Measurements from ENCODE around the gene HEATR9. TPM values are rescaled to one million over a fixed set of nuclear protein-coding genes. Genes with fewer than 3 reads are reported as not detected.

The HEATR9 gene
- total and polyA plus RNA-seq, 2 donors (not counting 3 experiments of a cell fraction or from before 2014, with no cell fraction given), result not detected

GRCh38 chr17:35893751-35894150 is 25.1 kb upstream of the HEATR9 start:
- no peaks in the 10 kb centered on the region for H4K20me1 ChIP-seq (replicated peaks; ENCODE audit: control insufficient read depth, extremely low read depth, insufficient read depth, low read length)
- dilution Hi-C loops (cut with MboI; ENCODE audit: extremely low pct_ligation_motif_present, low sequenced_read_pairs) (no loop called here), intact Hi-C loops (cut with micrococcal nuclease) (no loop called here)
- no peak overlapping the region for H3K4me3 ChIP-seq (replicated peaks in 1 of 3; ENCODE audit: insufficient read depth in 1 of 3, low read depth in 1 of 3, low read length in 3 of 3)
- no peaks in the 10 kb centered on the region for H3K4me1 ChIP-seq (ENCODE audit: control insufficient read depth, extremely low read depth, insufficient read depth, low read length)
- no peak for FAIRE-seq
- H3K9me1 ChIP-seq (replicated peaks; ENCODE audit: control insufficient read depth, extremely low read depth, insufficient read depth, low read length), result no peaks in the 10 kb centered on the region
- TF ChIP-seq POLR2AphosphoS5 (IDR thresholded peaks at IDR 0.05; ENCODE audit: insufficient read depth, low read depth, low read length) (no peak), MYC (IDR thresholded peaks at IDR 0.05; ENCODE audit: low read depth, low read length) (no peak)
- POLR2A ChIA-PET, result no interaction called here
- no peak overlapping the region for H3K4me2 ChIP-seq (ENCODE audit: insufficient read depth, low read length)
- CTCF ChIA-PET, result no interaction called here
- H3K27me3 ChIP-seq (ENCODE audit: control insufficient read depth in 2 of 2, insufficient read depth in 2 of 2, low read length in 2 of 2), result peaks cover 0 to under 1% of the 10 kb centered on the region in 2 experiments
- no peak overlapping the region for H3K9ac ChIP-seq (replicated peaks; ENCODE audit: extremely low read depth, insufficient read depth, low read length)
- H3K79me2 ChIP-seq (ENCODE audit: control insufficient read depth, insufficient read depth, low read length), result no peaks in the 10 kb centered on the region
- no peak for DNase-seq (ENCODE audit: low read depth, low spot score)
- H3K27ac ChIP-seq (ENCODE audit: insufficient read depth, low read depth, low read length), result no peak overlapping the region
- no peaks in the 10 kb centered on the region for H3K36me3 ChIP-seq (ENCODE audit: control insufficient read depth in 2 of 2, extremely low read depth in 1 of 2, insufficient read depth in 2 of 2, low read length in 2 of 2)
- no peak overlapping the region for H2AFZ ChIP-seq (ENCODE audit: low read depth, low read length)
- H3K9me3 ChIP-seq (replicated peaks; ENCODE audit: control insufficient read depth, insufficient read depth, low read length), result no peaks in the 10 kb centered on the region
- BruUV-seq (replicated peaks), result no TSS peak

- dilution Hi-C loops (cut with MboI; ENCODE audit: extremely low pct_ligation_motif_present, low sequenced_read_pairs), result no loop called here
- FAIRE-seq, result no peak
- H3K27me3 ChIP-seq (ENCODE audit: control insufficient read depth in 2 of 2, insufficient read depth in 2 of 2, low read length in 2 of 2), result no peaks in the 10 kb centered on the region
- H4K20me1 ChIP-seq (replicated peaks; ENCODE audit: control insufficient read depth, extremely low read depth, insufficient read depth, low read length), result no peaks in the 10 kb centered on the region
- no peaks in the 10 kb centered on the region for H3K79me2 ChIP-seq (ENCODE audit: control insufficient read depth, insufficient read depth, low read length)
- no peak overlapping the region for H3K4me2 ChIP-seq (ENCODE audit: insufficient read depth, low read length)
- no peak for DNase-seq (ENCODE audit: low read depth, low spot score)
- H3K36me3 ChIP-seq (ENCODE audit: control insufficient read depth in 2 of 2, extremely low read depth in 1 of 2, insufficient read depth in 2 of 2, low read length in 2 of 2), result no peaks in the 10 kb centered on the region
- POLR2A ChIA-PET, result no interaction called here
- intact Hi-C loops (cut with micrococcal nuclease), result no loop called here
- TF ChIP-seq GATA2 (IDR thresholded peaks at IDR 0.05; ENCODE audit: insufficient read depth, insufficient read length, low read depth, low read length) (no peak), POLR2AphosphoS5 (IDR thresholded peaks at IDR 0.05; ENCODE audit: insufficient read depth, low read depth, low read length) (no peak), EZH2 (IDR thresholded peaks at IDR 0.05; ENCODE audit: borderline replicate concordance, low read depth, low read length, severe bottlenecking) (no peak), MYC (IDR thresholded peaks at IDR 0.05; ENCODE audit: low read depth, low read length) (no peak), JUN (IDR thresholded peaks at IDR 0.05; ENCODE audit: borderline replicate concordance, insufficient read depth, insufficient read length, low read depth) (no peak), POLR2A (IDR thresholded peaks at IDR 0.05; ENCODE audit: low read depth, low read length) (no peak), FOS (IDR thresholded peaks at IDR 0.05; ENCODE audit: borderline replicate concordance, insufficient read depth, low read length) (no peak)
- TF ChIP-seq, protein P1, sequence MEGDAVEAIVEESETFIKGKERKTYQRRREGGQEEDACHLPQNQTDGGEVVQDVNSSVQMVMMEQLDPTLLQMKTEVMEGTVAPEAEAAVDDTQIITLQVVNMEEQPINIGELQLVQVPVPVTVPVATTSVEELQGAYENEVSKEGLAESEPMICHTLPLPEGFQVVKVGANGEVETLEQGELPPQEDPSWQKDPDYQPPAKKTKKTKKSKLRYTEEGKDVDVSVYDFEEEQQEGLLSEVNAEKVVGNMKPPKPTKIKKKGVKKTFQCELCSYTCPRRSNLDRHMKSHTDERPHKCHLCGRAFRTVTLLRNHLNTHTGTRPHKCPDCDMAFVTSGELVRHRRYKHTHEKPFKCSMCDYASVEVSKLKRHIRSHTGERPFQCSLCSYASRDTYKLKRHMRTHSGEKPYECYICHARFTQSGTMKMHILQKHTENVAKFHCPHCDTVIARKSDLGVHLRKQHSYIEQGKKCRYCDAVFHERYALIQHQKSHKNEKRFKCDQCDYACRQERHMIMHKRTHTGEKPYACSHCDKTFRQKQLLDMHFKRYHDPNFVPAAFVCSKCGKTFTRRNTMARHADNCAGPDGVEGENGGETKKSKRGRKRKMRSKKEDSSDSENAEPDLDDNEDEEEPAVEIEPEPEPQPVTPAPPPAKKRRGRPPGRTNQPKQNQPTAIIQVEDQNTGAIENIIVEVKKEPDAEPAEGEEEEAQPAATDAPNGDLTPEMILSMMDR (IDR thresholded peaks at IDR 0.05; ENCODE audit: extremely low read depth in 1 of 2, insufficient read depth in 1 of 2, low read depth in 1 of 2, low read length in 2 of 2), result no peak
- TF ChIP-seq, protein P2, sequence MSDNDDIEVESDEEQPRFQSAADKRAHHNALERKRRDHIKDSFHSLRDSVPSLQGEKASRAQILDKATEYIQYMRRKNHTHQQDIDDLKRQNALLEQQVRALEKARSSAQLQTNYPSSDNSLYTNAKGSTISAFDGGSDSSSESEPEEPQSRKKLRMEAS (IDR thresholded peaks at IDR 0.05; ENCODE audit: insufficient read depth, insufficient read length), result no peak
- no peaks in the 10 kb centered on the region for H3K9me1 ChIP-seq (replicated peaks; ENCODE audit: control insufficient read depth, extremely low read depth, insufficient read depth, low read length)
- H3K9ac ChIP-seq (replicated peaks; ENCODE audit: extremely low read depth, insufficient read depth, low read length), result no peak overlapping the region
- no TSS peak for BruUV-seq (replicated peaks)
- CTCF ChIA-PET, result no interaction called here
- H2AFZ ChIP-seq (ENCODE audit: low read depth, low read length), result no peak overlapping the region
- H3K4me3 ChIP-seq (replicated peaks in 1 of 3; ENCODE audit: insufficient read depth in 1 of 3, low read depth in 1 of 3, low read length in 3 of 3), result no peak overlapping the region
- no peaks in the 10 kb centered on the region for H3K9me3 ChIP-seq (replicated peaks; ENCODE audit: control insufficient read depth, insufficient read depth, low read length)
- no peaks in the 10 kb centered on the region for H3K4me1 ChIP-seq (ENCODE audit: control insufficient read depth, extremely low read depth, insufficient read depth, low read length)
- H3K27ac ChIP-seq (ENCODE audit: insufficient read depth, low read depth, low read length), result no peak overlapping the region
Measured at GRCh38 chr17:35892091-35893035, 23.7 kb upstream of the HEATR9 start.

All from endothelial cell of umbilical vein (primary cell).